HEK293T (cell line): ENCODE measurements around the gene KRT80.

Experiments used
- BHLHE40 ChIP-seq: fragments of 450-650 bp; IDR thresholded peaks from 2 replicates; pipeline ENCODE4 v1.6.1; 2016; ENCODE audit warnings: mild to moderate bottlenecking, moderate library complexity, borderline replicate concordance
- FOXA1 ChIP-seq: fragments of 450-650 bp; IDR thresholded peaks from 2 replicates; pipeline ENCODE4 v1.6.1; 2016; ENCODE audit warnings: mild to moderate bottlenecking
- FOXK2 ChIP-seq: fragments of 450-650 bp; IDR thresholded peaks from 2 replicates; pipeline ENCODE4 v1.6.1; 2016; ENCODE audit warnings: mild to moderate bottlenecking
- FOXM1 ChIP-seq: fragments of 450-650 bp; IDR thresholded peaks from 2 replicates; pipeline ENCODE4 v1.6.1; 2017; ENCODE audit warnings: mild to moderate bottlenecking, borderline replicate concordance
- HDGF ChIP-seq: fragments of 450-650 bp; IDR thresholded peaks from 2 replicates; pipeline ENCODE4 v1.6.1; 2017; ENCODE audit warnings: antibody characterized with exemption, borderline replicate concordance
- LEF1 ChIP-seq: fragments of 450-650 bp; IDR thresholded peaks from 2 replicates; pipeline ENCODE4 v1.6.1; 2017; ENCODE audit warnings: mild to moderate bottlenecking, borderline replicate concordance
- NFRKB ChIP-seq: fragments of 450-650 bp; IDR thresholded peaks from 2 replicates; pipeline ENCODE4 v1.6.1; 2016; ENCODE audit warnings: mild to moderate bottlenecking, moderate library complexity
- SP1 ChIP-seq: fragments of 450-650 bp; IDR thresholded peaks from 2 replicates; pipeline ENCODE4 v1.6.1; 2017
- SUZ12 ChIP-seq: fragments of 450-650 bp; IDR thresholded peaks from 2 replicates; pipeline ENCODE4 v1.6.1; 2016; ENCODE audit warnings: mild to moderate bottlenecking
- TARDBP ChIP-seq: fragments of 450-650 bp; IDR thresholded peaks from 2 replicates; pipeline ENCODE4 v1.6.1; 2016
- TF ChIP-seq, protein P1 (sequence below): fragments of 450-650 bp; IDR thresholded peaks from 2 replicates; pipeline ENCODE4 v1.6.1; 2016

DNA sequence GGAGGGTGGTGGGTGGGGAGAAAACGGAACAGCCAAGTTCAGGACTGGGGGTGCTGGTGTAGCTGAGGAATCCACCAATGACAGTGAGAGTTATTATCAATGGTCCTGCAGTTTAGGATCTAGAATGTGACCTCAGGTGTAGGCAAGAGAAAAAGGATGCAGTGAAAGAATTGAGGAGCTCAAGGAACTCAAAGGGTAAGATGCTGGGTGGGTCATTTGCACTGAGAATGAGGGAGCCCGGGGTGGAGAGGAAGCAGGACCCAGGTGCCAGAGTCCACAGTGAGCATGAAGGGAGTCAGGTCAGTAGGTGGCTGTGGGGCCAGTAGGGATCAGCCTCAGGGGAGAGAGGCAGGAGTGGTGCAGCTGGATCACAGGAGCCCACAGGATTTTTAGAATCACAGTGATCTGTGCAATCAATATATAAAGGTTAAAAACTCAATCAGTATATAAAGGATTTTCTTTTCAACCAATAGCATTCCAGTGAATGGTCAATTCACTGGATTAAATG lies 38.1 kb upstream of the KRT80 start:
- TF ChIP-seq, protein P1, sequence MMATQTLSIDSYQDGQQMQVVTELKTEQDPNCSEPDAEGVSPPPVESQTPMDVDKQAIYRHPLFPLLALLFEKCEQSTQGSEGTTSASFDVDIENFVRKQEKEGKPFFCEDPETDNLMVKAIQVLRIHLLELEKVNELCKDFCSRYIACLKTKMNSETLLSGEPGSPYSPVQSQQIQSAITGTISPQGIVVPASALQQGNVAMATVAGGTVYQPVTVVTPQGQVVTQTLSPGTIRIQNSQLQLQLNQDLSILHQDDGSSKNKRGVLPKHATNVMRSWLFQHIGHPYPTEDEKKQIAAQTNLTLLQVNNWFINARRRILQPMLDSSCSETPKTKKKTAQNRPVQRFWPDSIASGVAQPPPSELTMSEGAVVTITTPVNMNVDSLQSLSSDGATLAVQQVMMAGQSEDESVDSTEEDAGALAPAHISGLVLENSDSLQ: no peak
- no peak for TF ChIP-seq SP1
- TF ChIP-seq FOXK2: no peak
- TF ChIP-seq FOXM1: no peak
- TF ChIP-seq HDGF: no peak
- TF ChIP-seq TARDBP: no peak
- TF ChIP-seq LEF1: no peak
- no peak for TF ChIP-seq FOXA1
- TF ChIP-seq BHLHE40: no peak
- TF ChIP-seq NFRKB: no peak
- TF ChIP-seq SUZ12: no peak
